Stimulated activated CD8-positive, alpha-beta memory T cell treated with anti-CD3 and anti-CD28 coated beads, Interleukin-15, amount 100 ng/mL, for 48 hours (primary cell): ENCODE data around the gene TAS2R46.
"Not testable (repeated sequence)": the region's sequence is repeated elsewhere in the genome, so short reads cannot be mapped to it uniquely, and the experiment has no call there.

Source experiments
- DNase-seq, 2 donors: peaks; one replicate each; pipeline ENCODE4 v3.0.0-alpha.2; 2020; ENCODE audit warnings: low read depth in 2 of 2

The TAS2R46 gene

DNA sequence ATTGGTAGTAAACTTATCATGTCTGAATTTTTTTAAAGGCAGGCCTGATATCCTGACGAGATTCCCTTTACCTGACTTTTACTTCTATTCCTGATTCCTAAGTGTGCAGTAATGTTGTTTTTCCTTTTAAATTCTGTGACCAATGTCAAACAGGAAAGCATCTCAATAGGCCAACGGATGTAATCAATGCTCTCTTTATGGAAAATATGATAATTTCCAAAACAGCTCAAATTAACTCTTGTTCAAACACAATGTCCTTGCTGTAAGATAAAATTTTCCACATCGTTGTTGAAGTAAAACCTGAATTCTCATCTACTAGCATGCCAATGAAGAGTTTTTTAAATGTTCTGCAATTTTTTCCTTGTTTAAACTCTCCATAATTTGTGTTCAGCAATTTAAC, 22.9 kb downstream of the TAS2R46 start:
- DNase-seq, result no peak

DNA sequence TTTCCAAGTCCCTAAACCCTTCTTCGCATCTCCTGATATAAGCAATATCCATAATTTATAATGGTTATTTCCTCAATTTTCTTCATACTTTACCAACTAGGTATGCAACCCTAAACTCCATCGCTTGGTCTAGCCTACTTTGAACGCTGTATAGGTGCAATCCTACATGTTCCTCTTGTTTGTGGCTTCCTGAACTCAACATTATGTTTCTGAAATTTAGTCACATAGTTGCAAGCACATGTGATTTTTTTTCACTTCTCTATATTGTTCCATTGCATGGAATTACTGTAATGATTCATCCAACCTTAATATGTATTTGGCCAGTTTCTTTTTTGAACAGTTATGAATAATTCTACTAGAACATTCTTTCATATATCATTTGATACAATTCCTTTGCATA, 28.1 kb downstream of the TAS2R46 start:
- not testable (repeated sequence) for DNase-seq

DNA sequence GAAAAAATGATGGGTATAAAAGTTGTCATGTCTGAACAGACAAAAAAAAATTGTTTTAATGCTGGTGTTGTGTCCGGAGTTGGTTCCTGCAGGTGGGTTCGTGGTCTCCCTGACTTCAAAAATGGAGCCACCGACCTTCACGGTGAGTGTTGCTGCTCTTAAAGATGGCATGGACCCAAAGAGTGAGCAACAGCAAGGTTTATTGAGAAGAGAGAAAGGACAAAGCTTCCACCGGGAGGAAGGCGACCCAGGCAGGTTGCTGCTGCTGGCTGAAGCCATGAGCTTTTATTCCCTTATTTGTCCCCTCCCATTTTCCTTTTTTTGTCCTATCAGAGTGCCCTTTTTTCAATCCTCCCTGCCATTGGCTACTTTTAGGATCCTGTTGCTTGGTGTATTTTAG, 30.8 kb downstream of the TAS2R46 start, which contains the start of gene TAS2R31:
Gene TAS2R31, minus strand, starts transcription at position 101 of the 400 bp plus-strand sequence. Its CDS starts 72 bp downstream, at position 29.
- no peak for DNase-seq

DNA sequence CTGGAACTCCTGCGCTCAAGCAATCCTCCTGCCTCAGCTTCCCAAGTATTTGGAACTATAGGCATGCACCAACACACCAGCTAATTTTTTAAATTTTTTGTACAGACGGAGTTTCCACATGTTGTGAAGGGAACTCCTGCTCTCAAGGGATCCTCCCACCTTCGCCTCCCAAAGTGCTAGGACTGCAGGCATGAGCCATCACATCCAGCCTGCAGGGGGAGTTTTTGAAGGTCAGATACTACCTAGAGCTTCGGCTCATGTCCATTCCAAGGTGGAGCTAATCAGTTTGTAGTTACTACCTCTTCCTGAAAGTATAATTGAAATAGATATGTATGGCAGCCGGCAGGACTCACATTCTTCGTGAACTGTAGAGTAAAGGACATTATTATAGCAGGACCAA, 36.0 kb downstream of the TAS2R46 start:
- no peak for DNase-seq

DNA sequence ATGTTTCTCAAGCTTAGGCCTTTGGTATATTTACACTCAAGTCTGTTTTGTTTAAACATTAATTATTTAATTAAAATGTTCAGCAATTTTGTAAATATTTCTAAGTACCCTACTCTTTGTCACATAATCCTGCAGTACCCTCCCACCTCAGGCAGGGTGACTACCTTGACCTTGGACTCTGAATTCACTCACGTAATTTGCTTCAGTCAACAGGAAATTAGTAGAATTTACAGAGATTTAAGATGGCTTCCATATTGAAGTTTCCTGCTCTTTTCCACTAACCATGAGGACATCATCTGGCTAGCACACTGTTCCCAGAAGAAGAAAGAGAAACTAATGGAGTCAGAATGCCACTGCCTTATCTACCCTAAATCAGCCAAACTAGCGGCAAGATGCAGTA, 38.7 kb downstream of the TAS2R46 start:
- no peak for DNase-seq

DNA sequence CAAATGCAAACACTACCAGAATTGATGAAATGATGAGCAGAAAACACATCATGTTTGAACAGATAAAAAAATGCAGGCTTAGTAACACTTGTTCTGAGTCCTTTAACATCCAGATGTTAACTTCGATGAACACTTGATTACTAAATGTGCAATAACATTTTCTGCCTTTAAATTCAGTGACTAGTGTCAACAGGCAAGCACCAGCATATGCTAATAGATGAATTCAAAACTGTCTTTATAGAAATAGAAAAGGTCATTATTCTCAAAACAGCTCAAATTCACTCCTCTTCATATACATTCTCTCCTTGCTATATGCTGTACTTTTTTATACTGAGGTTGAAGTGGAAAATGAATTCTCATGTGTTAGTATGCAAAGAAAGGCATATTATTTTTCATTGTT, 39.6 kb downstream of the TAS2R46 start, which contains the start of gene TAS2R19:
Gene TAS2R19, minus strand, starts transcription at position 101 of the 400 bp plus-strand sequence. Its CDS starts 49 bp downstream, at position 52.
- DNase-seq, result no peak

DNA sequence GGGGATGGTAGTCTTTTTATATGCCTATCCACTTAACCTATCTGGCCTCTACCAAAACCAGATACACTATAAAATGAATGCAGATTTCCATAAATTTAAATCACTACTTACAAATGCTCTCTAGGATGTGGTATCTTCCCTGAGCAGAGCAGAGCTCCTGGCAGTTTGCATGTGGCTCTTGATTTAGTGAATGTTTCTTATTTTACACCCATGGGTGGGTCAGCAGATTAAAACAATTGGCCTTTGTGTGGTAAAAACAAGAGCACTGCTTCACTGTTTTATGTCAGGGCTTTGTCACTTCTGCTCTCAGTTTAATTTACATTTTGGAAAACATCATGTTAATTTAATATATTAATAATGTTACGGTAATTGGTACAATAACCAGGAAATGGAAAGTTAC, 45.2 kb downstream of the TAS2R46 start:
- no peak for DNase-seq

DNA sequence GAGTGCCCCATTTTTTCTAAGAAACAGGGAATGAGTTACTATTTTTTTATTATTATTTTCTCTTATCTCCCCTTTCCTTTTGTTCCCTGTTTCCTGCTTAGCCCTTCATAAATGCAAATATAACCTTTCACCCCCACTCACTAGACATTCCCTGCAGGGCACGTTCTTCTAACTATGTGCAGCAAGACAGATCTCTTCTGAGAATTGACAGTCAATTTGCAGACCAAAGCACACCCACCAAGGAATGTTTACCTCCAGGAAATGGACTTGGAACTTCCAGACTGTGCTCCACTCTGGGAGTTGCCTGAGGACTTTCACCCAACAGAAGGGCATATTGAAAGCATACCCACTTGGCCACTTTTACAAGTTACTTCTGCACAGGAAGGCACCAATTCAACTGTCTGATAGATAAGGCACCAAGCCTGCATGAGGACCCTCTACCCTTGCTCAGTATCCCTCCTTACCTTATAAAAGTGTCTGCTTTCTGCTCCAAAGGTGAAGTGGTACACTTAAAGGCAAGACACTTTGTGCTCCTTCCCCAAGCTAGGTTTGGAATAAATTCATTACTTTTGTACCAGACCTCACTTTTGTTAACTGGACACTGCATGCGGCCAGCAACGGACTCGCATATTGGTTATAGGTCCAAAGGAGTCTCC, 46.2 kb downstream of the TAS2R46 start:
- no peak for DNase-seq

DNA sequence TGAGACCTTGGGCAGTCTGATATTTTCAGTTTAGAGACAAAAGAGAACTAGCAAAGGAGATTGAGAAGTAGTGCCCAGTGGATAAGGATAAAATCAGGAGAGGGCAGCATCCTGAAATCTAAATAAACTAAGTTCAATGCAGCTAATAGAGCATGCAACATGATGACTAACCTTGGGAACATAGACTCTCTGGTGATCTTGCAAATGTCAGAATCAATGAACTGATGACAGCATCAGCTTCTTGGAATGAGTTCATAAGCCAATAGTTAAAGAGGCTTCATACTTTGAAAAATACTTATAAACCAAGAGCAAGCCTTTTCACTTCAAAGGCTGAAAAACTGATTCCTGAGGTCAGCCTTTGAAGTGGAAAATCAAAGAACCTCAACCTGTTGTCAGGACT, 47.9 kb downstream of the TAS2R46 start:
- DNase-seq, result no peak
